Fibroblast of skin of left biceps (primary cell): ENCODE measurements around the gene TMPRSS3.
"Not testable (repeated sequence)": the region's sequence is repeated elsewhere in the genome, so short reads cannot be mapped to it uniquely, and the experiment has no call there.

Source experiments
- DNase-seq, 2 experiments: peaks; one replicate each; pipeline ENCODE4 v3.0.0-alpha.2; 2013; ENCODE audit warnings: low read depth in 2 of 2

The TMPRSS3 gene

DNA sequence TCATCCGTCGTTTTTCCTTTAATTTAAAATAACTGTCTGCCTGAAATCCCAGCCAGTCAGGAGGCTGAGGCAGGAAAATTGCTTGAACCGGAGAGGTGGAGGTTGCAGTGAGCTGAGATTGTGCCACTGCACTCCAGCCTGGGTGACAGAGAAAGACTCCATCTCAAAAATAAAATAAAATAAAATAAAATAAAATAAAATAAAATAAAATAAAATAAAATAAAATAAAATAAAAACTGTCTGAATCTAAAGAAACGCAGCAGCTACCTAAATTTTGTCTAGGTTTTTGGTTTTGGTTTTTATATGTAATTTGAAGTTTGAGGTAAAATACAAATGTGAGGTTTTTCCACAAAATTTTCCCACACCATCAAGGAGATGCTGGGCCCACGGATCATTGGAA, 12.9 kb upstream of the TMPRSS3 start:
- not testable (repeated sequence) for DNase-seq

- no peak for DNase-seq
Observed at GRCh38 chr21:42407476-42407875, 11.6 kb upstream of the TMPRSS3 start.

- no peak for DNase-seq
Observed at GRCh38 chr21:42406866-42407265, 11.0 kb upstream of the TMPRSS3 start.

GRCh38 chr21:42406201-42406621, 10.4 kb upstream of the TMPRSS3 start:
- DNase-seq: no peak

DNA sequence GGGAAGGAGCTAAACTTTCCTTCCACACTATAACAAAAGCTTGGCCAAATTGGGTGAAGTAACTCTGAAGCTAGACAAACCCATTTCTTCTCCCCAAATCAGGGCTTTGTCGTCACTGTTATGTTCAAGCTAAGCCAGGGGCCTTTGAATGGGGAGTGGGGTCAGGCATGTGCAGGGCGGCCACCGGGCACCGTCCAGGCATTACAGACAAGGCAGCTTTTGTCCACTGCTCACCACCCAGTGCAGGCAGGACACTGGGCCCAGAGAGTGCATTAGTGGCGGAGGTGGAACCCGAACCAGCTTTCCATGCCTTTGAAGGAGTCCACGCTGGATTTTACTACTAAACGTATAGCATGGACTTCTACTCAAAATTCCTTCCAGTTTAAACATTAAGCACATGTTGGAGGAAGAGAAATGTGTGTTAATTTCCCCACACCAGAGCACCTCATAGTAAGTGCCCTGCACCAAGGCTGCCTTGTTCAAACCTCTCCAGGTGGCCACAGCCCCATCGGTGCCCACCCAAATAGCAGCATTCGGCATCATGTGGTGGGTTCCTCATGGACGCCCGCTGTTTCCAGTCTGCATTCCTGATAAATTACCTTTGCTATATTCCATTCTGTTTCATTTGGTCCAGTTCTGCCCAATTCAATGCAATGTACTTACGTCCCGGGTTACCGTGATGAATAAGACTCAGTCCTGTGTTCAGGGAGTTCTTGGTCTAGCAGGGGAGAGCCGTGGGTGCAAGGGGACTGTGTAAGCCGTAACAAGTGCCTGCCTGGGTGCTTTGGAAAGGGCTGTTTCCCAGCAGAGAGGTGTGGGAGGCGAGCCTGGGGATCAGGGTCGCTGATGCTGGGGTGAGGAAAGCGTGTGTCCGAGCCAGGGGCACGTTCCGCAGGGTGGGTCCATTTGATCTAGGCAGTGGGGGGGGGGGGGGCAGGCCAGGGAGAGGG, 9.5 kb upstream of the TMPRSS3 start:
- no peak for DNase-seq

DNA sequence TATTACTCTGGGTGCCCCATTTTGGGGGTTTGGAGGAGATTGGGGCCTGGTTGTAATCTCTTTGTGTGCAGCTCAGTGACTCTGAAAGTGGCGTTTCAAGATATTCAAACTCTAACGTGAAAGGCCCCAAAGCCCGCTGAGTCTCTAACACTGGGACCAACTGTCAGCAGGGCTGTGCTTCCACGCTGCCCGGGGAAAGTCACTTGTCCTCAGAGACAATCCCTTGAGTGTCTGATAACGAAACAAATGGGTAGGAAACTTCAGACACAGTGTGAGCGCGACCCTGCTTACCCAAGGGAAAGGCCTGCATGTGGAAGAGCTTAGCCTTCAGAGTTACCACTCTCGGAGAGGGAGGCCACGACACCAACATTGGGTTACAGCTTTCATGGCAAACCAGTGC, 8.7 kb upstream of the TMPRSS3 start:
- no peak for DNase-seq

DNA sequence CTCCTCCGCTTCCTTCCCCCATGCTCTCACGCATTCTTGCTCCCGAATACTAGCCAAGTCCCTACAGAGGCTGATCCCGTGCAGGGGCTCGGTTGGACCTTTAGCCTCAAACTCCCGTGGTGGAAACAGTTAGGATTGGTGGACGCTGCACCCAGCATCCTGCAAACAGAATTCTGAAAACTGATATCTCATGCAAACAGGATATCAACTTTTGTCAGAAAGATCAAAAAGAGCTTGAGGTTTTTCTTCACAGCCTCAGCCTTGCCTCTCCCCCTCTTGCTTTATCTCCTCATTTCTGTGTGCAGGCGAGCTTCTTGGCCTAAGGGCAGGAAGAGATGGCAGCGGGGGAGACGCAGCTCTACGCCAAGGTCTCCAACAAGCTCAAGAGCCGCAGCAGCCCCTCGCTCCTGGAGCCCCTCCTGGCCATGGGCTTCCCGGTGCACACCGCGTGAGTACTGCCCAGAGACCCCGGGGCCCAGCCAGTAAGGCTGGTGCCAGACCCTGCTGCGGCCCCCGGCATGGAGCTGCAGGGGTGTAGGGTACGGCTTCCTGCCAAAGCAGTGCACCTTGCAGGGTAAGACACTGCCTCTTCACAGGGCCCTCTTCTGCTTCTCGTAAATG, 7.9 kb upstream of the TMPRSS3 start, which contains the start of gene UBASH3A:
Gene UBASH3A, plus strand, starts transcription at position 292 of the 621 bp plus-strand sequence. Its CDS starts 44 bp downstream, at position 336.
- no peak for DNase-seq

DNA sequence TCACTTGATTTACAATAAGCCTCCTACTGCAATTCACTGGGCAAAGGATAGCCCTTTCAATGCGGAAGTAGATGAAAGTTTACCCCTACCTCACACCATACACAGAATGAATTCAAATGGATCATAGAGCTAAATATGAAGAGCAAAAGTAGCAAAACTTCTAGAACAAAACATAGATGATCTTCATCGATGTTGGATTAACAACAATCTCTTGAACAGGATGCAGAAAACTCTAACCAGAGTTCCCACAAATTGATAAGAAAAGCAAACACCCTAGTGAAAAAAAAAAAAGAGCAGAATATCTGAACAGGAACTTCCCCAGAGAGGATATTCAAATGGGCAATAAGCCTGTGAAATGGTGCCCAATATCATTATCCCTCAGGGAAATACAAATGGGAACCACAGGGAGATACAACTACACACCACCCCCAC, 6.0 kb upstream of the TMPRSS3 start:
- DNase-seq: no peak

GRCh38 chr21:42401154-42401553, 5.3 kb upstream of the TMPRSS3 start:
- DNase-seq: no peak

DNA sequence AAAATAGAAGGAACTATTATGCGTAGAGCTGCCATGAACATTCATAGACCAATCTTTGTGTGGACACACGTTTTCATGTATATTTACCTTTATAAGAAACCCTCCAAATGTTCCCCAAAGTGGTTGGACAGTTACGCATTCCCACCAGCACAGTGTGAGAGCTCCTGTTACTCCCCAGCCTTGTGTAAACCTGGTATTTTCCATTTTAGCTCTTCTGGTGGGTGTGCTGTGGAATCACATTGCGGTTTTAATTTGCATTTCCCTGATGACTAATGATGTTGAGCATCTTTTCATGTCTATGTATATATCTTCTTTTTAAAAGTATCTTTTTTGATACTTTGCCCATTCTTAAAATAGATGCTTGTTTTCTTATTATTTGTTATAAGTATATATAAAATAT, 4.7 kb upstream of the TMPRSS3 start:
- no peak for DNase-seq

DNA sequence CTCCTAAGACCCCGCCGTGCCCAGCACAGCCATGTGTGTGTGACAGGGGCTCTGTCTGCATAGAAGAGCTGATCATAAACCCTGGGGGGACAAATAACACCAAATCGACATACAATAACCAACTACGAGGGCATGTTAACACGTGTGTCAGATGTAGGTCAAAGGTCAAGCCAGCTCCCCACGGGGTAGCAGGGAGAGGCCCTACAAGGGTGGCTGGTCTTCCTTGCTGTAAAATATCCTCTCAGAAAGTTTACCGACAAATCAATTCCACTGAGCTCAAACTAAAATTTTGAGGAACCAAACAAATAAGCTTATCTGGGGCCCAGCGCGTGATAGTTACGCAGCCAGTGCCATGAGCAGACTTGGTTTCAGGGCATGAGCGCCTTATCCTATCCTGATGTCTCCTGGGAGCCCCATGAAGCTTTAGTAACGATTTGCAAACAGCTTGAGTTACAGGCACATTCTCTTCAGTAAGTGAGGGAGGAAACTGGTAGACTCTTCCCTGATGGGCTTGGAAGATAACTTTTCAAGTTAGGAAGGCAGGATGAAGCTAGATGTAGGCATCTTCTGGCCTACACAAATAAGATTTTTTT, 2.7 kb upstream of the TMPRSS3 start:
- DNase-seq: no peak

- no peak for DNase-seq
Observed at GRCh38 chr21:42397746-42398394, 2.0 kb upstream of the TMPRSS3 start.

GRCh38 chr21:42396799-42397745, 1.2 kb upstream of the TMPRSS3 start:
- DNase-seq: no peak

DNA sequence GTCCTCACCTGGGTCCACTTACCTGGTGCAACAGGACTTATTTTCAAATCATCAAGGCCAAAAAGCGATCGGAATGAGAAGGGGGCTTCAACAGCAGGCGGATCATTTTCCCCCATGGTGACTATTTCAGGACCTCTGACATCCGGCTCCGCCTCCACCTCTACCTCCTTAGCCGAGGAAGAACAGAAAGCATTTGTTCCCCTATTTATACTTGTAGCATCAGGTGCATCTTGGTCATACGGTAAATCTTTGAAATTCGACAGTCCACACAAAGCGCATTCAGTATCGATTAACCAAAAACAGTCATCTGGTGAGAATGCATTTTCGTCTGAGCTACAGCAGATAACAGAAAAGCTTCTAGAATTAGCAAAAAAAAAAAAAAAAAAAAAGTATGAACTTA, 550 bp downstream of the TMPRSS3 start:
- DNase-seq: no peak

- no peak for DNase-seq
Observed at GRCh38 chr21:42393443-42393950, 2.4 kb downstream of the TMPRSS3 start.

DNA sequence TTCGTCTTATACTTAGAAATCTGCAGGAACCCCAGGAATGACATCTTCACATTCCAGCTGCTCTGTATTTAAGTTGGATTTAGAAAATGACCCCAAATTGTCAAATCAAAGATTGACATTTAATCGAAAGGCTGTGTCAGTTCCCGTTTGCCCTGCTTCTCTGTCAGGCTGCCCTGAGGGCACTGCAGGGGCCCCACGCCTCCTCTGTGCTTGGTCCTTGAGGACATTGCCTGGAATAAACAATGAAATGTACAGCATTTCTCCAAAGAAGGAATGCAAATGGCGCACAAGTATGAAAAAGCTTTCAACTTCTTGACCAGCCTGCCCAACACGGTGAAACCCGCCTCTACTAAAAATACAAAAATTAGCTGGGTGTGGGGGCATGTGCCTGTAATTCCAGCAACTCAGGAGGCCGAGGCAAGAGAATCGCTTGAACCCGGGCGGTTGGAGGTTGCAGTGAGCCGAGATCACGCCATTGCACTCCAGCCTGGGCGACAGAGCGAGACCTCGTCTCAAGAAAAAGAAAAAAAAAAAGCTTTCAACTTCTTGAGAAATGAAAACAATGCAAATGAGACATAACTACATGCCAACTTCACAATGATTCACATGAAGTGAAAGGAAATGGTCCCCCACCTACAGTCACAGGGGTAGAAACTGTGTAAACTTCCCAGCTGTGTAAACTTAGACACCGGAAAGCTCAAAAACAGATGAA, 3.0 kb downstream of the TMPRSS3 start:
- no peak for DNase-seq

DNA sequence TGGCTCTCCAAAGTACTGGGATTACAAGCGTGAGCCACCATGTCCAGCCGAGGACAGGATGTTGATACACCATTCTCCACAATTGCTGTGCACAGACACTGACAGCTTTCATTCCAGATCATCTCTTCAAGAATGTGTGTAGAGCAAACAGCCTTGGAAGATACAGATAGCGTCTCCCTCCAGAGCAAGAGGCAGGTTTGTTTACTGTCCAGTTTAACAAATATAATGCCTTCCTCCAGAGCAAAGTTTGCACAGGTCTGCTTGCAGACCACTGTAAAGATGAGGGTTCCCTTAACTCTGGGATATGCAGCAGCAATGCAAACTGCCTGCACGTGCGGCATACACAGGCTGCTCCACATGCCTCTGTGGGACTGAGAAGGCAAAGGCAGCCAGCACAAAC, 4.6 kb downstream of the TMPRSS3 start:
- DNase-seq: no peak

- no peak for DNase-seq
Observed at GRCh38 chr21:42390696-42391095, 5.2 kb downstream of the TMPRSS3 start.

DNA sequence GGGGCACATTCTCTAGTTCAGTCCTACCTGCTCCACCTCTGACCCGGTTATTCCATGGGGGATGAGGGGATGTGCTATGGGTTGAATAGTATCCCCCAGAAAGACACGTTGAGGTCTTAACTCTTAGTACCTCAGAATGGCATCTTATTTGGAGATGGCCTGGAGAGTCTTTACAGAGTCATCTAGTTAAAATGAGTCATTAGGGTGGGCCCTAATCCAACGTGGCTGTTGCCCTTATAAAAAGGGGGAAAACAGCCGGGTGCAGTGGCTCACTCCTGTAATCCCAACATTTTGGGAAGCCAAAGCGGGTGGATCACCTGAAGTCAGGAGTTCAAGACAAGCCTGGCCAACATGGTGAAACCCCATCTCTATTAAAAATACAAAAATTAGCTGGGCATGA, 5.7 kb downstream of the TMPRSS3 start:
- no peak for DNase-seq

DNA sequence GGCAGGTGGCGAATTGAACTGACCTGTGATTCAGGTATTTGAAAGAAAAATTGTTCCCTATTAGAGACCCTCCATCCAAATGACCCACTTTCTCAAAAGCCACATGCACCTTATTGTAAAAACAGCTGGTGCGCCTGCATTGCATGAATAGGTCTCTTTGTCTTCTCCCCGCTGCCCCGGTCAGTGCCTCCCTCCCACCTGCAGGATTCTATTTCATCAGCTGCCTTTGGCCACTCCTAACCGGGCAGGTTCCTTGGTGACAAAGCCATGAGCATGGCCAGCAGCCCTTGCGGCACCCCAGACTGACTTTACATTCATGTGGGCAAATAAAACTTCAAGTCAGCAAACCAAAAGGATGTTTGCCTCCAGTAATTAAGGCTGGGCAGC, 6.4 kb downstream of the TMPRSS3 start:
- DNase-seq: no peak
